Stimulated activated CD4-positive, alpha-beta T cell treated with anti-CD3 and anti-CD28 coated beads, Interleukin-15, amount 100 ng/mL, for 48 hours (primary cell): ENCODE data around the gene PSMD13.

ENCODE experiments used
- DNase-seq, 2 donors: peaks; one replicate each; pipeline ENCODE4 v3.0.0-alpha.2; 2020; ENCODE audit warnings: low read depth in 2 of 2

PSMD13 gene

GRCh38 chr11:299081-299891 lies 62.5 kb downstream of the PSMD13 start, which contains the start of gene IFITM5:
TSS of gene IFITM5 (minus strand) at chr11:299526. CDS start at chr11:299490, 36 bp downstream.
- no peak for DNase-seq

DNA sequence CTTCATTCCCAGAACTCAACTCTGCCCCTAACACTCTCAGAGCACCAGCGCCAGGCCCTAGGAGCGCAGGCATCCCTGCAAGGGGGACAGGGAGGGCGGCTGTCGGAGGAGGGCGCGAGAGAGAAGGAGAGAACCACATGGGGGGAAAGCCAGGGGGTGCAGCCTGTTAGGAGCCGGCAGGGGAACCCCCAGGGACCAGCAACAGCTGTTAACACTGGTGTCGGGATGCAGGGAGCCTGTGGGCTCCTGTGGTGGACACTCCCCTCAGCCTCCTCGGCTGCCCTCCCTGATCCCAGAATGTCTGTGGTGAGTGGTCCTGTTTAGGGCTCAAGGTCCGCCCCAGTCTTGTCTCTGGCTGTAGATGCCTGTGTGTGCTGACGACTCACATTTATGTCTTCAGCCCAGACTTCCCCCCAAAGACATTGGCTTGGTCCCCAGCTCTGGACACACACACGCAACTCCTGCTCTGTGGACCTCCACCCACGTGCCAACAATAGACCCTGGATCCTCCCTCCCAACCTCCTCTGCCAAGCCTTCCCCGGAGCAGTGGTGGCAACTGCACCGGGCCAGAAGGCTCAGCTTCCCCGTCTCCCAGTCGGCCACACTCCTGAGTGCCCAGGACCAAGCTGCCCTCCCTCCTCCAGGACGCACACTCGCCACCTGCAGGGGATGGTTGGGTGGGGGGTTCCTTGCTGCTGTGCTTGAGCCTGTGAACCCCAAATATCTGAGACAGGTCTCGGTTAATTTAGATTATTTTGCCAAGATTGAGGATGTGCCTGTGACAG lies 63.4 kb downstream of the PSMD13 start:
- no peak for DNase-seq
